GM12873 (cell line): Measurements from ENCODE around the gene KDM8.

Experiments
- TF ChIP-seq, protein P1 (sequence below): IDR thresholded peaks from 2 replicates; pipeline ENCODE4 v1.5.1; 2012; ENCODE audit warnings: low read depth, mild to moderate bottlenecking, moderate library complexity, low read length, control low read depth; ENCODE audit not compliant: insufficient read depth; ENCODE audit errors: missing control alignments

KDM8 gene

DNA sequence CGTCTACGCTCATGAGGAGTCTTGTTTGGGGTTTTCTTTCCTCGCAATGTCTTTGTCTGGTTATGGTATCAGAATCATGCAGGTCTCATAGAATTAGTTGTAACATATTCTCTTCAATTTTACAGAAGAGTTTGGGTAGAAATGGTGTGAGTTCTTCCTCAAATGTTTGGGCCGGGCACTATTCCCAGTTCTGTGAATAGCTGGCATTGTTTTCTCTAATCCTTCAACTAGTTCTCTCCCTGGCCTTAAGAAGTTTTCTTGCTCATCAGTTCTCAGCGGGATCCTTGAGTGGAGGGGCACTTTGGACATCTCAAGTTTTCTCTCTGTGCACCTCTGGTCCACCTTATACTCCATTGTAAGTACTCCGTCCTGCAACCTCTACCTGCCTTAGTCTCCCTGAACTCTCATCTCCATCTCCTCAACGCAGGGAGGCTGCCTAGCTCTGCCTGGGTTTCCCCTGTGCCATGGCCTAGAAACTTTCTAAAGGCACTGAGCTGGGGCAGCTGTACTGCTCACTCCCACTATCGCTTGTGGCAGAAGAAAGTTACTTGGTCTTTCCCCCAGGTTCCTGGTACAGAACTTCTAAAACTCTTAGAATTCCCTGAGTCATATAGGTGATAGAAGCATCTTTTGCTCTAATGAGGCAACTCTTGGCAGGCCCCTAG lies 48.3 kb downstream of the KDM8 start:
- TF ChIP-seq, protein P1, sequence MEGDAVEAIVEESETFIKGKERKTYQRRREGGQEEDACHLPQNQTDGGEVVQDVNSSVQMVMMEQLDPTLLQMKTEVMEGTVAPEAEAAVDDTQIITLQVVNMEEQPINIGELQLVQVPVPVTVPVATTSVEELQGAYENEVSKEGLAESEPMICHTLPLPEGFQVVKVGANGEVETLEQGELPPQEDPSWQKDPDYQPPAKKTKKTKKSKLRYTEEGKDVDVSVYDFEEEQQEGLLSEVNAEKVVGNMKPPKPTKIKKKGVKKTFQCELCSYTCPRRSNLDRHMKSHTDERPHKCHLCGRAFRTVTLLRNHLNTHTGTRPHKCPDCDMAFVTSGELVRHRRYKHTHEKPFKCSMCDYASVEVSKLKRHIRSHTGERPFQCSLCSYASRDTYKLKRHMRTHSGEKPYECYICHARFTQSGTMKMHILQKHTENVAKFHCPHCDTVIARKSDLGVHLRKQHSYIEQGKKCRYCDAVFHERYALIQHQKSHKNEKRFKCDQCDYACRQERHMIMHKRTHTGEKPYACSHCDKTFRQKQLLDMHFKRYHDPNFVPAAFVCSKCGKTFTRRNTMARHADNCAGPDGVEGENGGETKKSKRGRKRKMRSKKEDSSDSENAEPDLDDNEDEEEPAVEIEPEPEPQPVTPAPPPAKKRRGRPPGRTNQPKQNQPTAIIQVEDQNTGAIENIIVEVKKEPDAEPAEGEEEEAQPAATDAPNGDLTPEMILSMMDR: no peak

DNA sequence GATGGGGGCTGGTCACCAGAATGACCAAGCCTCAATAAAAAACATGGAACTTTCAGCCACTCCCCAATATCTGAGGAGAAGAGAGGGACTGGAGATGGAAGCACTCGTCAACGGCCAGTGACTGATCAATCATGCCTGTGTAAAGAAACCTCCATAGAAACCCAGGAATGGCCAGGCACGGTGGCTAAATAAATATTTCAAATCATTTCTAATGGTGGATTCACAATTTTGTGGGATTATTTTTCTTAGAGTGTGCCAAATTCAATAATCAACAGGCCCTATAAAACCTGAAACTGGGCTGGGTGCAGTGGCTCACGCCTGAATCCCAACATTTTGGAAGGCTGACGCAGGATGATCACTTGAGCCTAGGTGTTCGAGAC lies 48.9 kb downstream of the KDM8 start:
- TF ChIP-seq, protein P1: no peak

DNA sequence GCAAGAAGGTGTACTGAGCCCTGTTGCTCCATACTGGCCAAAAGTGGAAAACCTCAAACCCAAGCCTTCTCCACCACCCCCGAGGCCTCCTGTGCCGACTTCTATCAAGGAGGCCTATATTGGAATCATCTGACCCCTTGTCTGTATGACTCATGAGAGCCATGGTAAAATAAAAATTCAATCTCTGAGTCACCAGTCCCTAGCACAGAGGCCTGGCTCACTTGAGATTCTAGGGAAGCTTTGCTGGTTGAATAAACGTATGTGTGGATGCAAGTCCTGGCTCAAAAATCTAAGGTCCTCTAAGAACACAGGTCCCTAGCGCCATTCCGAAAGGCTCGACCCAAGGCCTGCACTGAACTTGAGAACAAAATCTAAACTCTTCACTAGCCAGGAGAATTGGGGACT lies 50.2 kb downstream of the KDM8 start:
- TF ChIP-seq, protein P1: no peak

DNA sequence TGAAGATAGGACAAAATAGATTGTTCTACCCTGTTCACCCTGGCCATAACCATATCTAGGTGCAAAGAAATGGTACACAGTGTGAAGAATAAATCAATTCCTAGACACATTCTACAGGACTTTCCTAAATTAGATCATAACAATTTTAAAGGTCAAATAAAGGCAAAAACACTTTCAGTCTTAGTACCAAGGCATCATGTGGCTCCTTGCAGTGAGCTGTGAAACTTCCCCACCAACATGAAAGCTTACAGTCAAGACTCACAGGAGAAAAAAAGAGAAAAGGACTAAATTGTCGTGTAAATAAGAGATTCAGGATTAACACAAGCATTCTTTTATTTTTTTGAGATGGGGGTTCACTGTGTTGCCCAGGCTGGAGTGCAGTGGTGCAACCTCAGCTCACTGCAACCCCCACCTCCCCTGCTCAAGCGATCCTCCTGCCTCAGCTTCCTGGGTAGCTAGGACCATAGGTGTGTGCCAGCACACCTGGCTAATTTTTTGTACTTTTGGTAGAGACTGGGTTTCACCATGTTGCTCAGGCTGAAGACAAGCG lies 51.0 kb downstream of the KDM8 start:
- TF ChIP-seq, protein P1: no peak

DNA sequence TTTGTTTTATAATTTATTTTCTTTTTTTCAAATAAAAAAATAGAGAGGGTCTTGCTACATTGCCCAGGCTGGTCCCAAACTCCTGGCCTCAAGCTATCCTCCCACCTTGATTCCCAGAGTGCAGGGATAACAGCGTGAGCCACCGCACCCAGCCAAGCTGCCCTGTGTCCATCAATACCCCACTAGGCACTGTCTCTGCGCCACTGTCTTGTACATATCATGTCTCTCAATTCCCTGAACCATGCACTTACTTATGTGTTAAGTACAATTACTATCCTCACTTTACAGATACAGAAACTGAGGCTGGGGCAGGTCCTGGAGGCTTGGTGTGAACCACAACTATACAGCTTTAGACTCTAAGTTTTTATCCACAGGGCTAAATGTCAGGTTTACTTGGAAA lies 53.5 kb downstream of the KDM8 start:
- TF ChIP-seq, protein P1: no peak

DNA sequence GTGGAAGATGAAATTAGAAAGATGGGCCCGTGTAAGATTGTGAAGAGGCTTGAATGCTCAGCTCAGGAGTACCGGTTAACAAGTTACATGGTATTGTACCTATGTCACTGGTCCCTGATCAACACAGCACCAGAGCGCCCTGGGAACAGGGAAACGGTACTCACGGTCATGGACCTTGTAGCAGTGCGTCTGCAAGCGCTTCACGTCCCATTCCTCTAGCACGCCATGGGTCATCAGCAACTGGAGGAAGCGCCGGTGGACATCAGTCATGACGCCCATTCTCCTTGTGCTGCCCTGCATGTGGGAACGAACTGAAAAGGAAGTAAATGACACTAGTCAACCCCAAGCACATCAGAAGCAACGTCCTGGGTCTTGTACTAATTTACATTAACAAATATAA lies 53.9 kb downstream of the KDM8 start:
- TF ChIP-seq, protein P1: no peak

DNA sequence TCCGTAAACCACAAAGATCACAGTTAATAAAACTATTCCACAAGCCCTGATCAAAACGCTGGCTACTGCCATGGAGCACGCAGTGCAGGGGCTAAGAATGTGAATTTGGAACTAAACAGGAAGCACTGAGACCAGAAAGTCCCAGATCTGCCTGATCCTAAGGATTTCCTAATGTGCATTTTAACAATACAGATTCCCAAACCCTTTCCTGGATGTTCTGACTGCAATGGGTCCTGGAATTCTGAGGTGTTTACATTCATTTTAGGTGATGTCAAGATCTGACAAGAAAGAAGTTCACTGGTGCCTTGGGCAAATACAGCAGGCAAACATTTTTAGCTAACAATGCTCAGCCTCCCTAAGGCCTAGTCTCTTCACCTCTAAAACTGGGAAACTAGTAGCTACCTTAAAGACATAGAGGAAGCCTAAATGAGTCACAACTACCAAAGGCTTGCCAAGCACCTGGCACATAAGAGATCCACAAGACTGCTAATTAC lies 55.0 kb downstream of the KDM8 start:
- TF ChIP-seq, protein P1: no peak
